Neural cell (in vitro differentiated cells): Measurements from ENCODE around the gene NKD2. TPM values are rescaled to one million over a fixed set of nuclear protein-coding genes. Genes with fewer than 3 reads are reported as not detected.

Experiments
- H2AFZ ChIP-seq: fragments of 200-600, 300-800 bp; sonication (generic), shearing (Covaris generic); 2 replicates; pipeline ENCODE4 v1.6.0; 2014; ENCODE audit warnings: low read depth, mild to moderate bottlenecking, antibody characterized with exemption, low read length, moderate library complexity
- H3F3A ChIP-seq: fragments of 200-600 bp; shearing (Covaris generic); 2 replicates; pipeline ENCODE4 v1.6.1; 2016; ENCODE audit warnings: mild to moderate bottlenecking, moderate library complexity, mixed read lengths, antibody characterized with exemption, low read length; ENCODE audit not compliant: insufficient read depth, poor library complexity, severe bottlenecking
- H3K27ac ChIP-seq: fragments of 200-600, 300-800 bp; sonication (generic), shearing (Covaris generic); 2 replicates; pipeline ENCODE4 v1.5.1; 2014; ENCODE audit warnings: mild to moderate bottlenecking, low read length, moderate library complexity
- H3K27me3 ChIP-seq: fragments of 300-800, 200-600 bp; sonication (generic), shearing (Covaris generic); 2 replicates; pipeline ENCODE4 v1.6.0; 2014; ENCODE audit warnings: mild to moderate bottlenecking, low read depth, low read length, moderate library complexity; ENCODE audit not compliant: insufficient read depth
- H3K36me3 ChIP-seq: fragments of 300-800, 200-600 bp; sonication (generic), shearing (Covaris generic); 2 replicates; pipeline ENCODE4 v1.5.1; 2014; ENCODE audit warnings: mild to moderate bottlenecking, antibody characterized with exemption, low read length, moderate library complexity; ENCODE audit not compliant: insufficient read depth
- H3K4me2 ChIP-seq: fragments of 300-800, 200-600 bp; sonication (generic), shearing (Covaris generic); 2 replicates; pipeline ENCODE4 v1.6.0; 2014; ENCODE audit warnings: mild to moderate bottlenecking, low read length
- H3K4me3 ChIP-seq: fragments of 300-800, 200-600 bp; sonication (generic), shearing (Covaris generic); 2 replicates; pipeline ENCODE4 v1.5.1; 2014; ENCODE audit warnings: mild to moderate bottlenecking, low read length, moderate library complexity
- H3K79me2 ChIP-seq: fragments of 200-600 bp; shearing (Covaris generic); replicated peaks from 2 replicates; pipeline ENCODE4 v1.6.0; 2014; ENCODE audit warnings: mild to moderate bottlenecking, low read length, moderate library complexity; ENCODE audit not compliant: insufficient read depth
- H3K9ac ChIP-seq: fragments of 300-800, 200-600 bp; sonication (generic), shearing (Covaris generic); 2 replicates; pipeline ENCODE4 v1.6.1; 2016; ENCODE audit warnings: mild to moderate bottlenecking, low read length, mixed read lengths
- H3K9me2 ChIP-seq: fragments of 200-600 bp; shearing (Covaris generic); 2 replicates; pipeline ENCODE4 v1.6.1; 2016; ENCODE audit warnings: mild to moderate bottlenecking, low read length, mixed read lengths; ENCODE audit not compliant: insufficient read depth
- H3K9me3 ChIP-seq: fragments of 200-600, 300-800 bp; sonication (generic), shearing (Covaris generic); 2 replicates; pipeline ENCODE4 v1.6.1; 2016; ENCODE audit warnings: mild to moderate bottlenecking, mixed run types, low read length, moderate library complexity, mixed read lengths
- H4K20me1 ChIP-seq: fragments of 200-600 bp; shearing (Covaris generic); 2 replicates; pipeline ENCODE4 v1.6.1; 2016; ENCODE audit warnings: mild to moderate bottlenecking, mixed run types; ENCODE audit not compliant: insufficient read depth
- EP300 ChIP-seq: fragments of 450-650 bp; conservative IDR thresholded peaks from 2 replicates; pipeline ENCODE4 v1.6.1; 2014; ENCODE audit warnings: antibody characterized with exemption, mild to moderate bottlenecking, moderate library complexity; ENCODE audit not compliant: poor library complexity, severe bottlenecking
- EZH2 ChIP-seq: fragments of 200-600, 300-800 bp; shearing (Covaris generic), sonication (generic); IDR thresholded peaks from 2 replicates; pipeline ENCODE4 v1.6.1; 2014; ENCODE audit warnings: antibody characterized with exemption, low read length, borderline replicate concordance, mild to moderate bottlenecking; ENCODE audit not compliant: insufficient read depth, poor library complexity, severe bottlenecking
- MXI1 ChIP-seq: fragments of 450-650 bp; conservative IDR thresholded peaks from 2 replicates; pipeline ENCODE4 v1.6.1; 2014; ENCODE audit warnings: antibody characterized with exemption, mild to moderate bottlenecking; ENCODE audit not compliant: poor library complexity, severe bottlenecking
- POLR2AphosphoS5 ChIP-seq: IDR thresholded peaks from 2 replicates; pipeline ENCODE4 v1.6.1; 2012
- RAD21 ChIP-seq: fragments of 450-650 bp; conservative IDR thresholded peaks from 2 replicates; pipeline ENCODE4 v1.6.1; 2014; ENCODE audit warnings: antibody characterized with exemption, mild to moderate bottlenecking, moderate library complexity
- SMC3 ChIP-seq: fragments of 450-650 bp; conservative IDR thresholded peaks from 2 replicates; pipeline ENCODE4 v1.6.1; 2014; ENCODE audit warnings: antibody characterized with exemption, mild to moderate bottlenecking, moderate library complexity; ENCODE audit not compliant: poor library complexity
- TAF1 ChIP-seq: IDR thresholded peaks from 2 replicates; pipeline ENCODE4 v1.6.1; 2012; ENCODE audit warnings: low read depth
- polyA plus RNA-seq: library from polyadenylated mRNA; depleted of rRNA; stranded (reverse); fragments of >200 nt; gene quantifications from 2 replicates; pipeline ENCODE4 v1.2.3, GENCODE V29; 2014
- TF ChIP-seq, protein P1 (sequence below): fragments of 450-650 bp; IDR thresholded peaks from 2 replicates; pipeline ENCODE4 v1.5.1; 2014; ENCODE audit warnings: antibody characterized with exemption, mild to moderate bottlenecking, moderate library complexity; ENCODE audit not compliant: poor library complexity, severe bottlenecking
- TF ChIP-seq, protein P2 (sequence below): IDR thresholded peaks from 2 replicates; pipeline ENCODE4 v1.6.1; 2012; ENCODE audit warnings: borderline replicate concordance

NKD2 gene
- polyA plus RNA-seq, 1 donor from 2014 or later = 7.2 TPM

DNA sequence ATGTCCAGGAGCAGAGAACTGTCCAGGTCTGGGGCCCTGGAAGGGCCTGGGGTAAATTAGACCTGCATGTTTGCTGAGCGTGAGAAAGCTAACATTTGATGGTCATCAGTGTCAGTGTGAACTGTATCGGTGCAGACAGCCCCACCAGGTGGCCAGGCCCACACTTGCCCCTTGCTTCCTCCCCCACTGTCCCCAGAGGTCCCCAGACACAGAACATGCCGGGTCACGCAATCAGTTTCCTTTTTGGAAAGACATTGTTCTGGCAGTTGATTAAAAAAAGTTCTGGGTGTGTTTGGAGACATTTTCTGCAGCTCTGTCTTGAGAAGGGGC lies 1.5 kb downstream of the NKD2 start:
- Histone ChIP-seq H3K9me2 (no peaks in the 10 kb centered on the region), H3K27ac (no peak overlapping the region), H3K4me3 (peak overlapping the region; percentile 63), H2AFZ (no peak overlapping the region), H3K36me3 (no peaks in the 10 kb centered on the region), H3K79me2 (no peaks in the 10 kb centered on the region), H3K9ac (no peak overlapping the region), H3K27me3 (peaks cover 43% of the 10 kb centered on the region), H3K4me2 (no peak overlapping the region), H4K20me1 (no peaks in the 10 kb centered on the region), H3F3A (no peaks in the 10 kb centered on the region), H3K9me3 (no peaks in the 10 kb centered on the region)
- no peak for TF ChIP-seq EP300
- no peak for TF ChIP-seq EZH2
- TF ChIP-seq, protein P1, sequence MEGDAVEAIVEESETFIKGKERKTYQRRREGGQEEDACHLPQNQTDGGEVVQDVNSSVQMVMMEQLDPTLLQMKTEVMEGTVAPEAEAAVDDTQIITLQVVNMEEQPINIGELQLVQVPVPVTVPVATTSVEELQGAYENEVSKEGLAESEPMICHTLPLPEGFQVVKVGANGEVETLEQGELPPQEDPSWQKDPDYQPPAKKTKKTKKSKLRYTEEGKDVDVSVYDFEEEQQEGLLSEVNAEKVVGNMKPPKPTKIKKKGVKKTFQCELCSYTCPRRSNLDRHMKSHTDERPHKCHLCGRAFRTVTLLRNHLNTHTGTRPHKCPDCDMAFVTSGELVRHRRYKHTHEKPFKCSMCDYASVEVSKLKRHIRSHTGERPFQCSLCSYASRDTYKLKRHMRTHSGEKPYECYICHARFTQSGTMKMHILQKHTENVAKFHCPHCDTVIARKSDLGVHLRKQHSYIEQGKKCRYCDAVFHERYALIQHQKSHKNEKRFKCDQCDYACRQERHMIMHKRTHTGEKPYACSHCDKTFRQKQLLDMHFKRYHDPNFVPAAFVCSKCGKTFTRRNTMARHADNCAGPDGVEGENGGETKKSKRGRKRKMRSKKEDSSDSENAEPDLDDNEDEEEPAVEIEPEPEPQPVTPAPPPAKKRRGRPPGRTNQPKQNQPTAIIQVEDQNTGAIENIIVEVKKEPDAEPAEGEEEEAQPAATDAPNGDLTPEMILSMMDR = no peak
- TF ChIP-seq TAF1 = no peak
- no peak for TF ChIP-seq SMC3

DNA sequence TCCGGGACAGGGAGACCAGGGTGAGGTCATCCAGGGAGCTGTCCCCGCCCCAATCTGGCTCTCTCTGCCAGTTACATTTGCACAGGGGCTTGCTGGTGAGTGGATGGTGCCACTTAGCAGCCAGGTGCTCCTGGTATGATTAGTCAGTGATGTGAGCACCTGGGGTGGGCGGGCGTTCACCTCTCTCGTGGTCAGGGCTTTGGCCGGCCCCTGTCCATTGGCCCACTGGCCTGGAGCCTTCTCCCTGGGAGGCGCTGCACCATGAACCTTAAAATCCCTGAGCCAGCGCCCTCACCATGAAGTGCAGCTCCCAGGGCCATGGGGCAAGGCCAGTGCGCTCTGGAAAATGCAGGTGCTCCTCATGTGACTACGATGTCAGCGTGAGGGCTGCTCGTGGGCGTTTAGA lies 2.0 kb downstream of the NKD2 start:
- no peaks in the 10 kb centered on the region for H3F3A ChIP-seq
- H3K9me3 ChIP-seq = no peaks in the 10 kb centered on the region
- H3K36me3 ChIP-seq = no peaks in the 10 kb centered on the region
- TF ChIP-seq, protein P1 = no peak
- no peak for TF ChIP-seq SMC3
- TF ChIP-seq MXI1 = no peak
- TF ChIP-seq EP300 = no peak
- TF ChIP-seq POLR2AphosphoS5 = no peak
- TF ChIP-seq, protein P2, sequence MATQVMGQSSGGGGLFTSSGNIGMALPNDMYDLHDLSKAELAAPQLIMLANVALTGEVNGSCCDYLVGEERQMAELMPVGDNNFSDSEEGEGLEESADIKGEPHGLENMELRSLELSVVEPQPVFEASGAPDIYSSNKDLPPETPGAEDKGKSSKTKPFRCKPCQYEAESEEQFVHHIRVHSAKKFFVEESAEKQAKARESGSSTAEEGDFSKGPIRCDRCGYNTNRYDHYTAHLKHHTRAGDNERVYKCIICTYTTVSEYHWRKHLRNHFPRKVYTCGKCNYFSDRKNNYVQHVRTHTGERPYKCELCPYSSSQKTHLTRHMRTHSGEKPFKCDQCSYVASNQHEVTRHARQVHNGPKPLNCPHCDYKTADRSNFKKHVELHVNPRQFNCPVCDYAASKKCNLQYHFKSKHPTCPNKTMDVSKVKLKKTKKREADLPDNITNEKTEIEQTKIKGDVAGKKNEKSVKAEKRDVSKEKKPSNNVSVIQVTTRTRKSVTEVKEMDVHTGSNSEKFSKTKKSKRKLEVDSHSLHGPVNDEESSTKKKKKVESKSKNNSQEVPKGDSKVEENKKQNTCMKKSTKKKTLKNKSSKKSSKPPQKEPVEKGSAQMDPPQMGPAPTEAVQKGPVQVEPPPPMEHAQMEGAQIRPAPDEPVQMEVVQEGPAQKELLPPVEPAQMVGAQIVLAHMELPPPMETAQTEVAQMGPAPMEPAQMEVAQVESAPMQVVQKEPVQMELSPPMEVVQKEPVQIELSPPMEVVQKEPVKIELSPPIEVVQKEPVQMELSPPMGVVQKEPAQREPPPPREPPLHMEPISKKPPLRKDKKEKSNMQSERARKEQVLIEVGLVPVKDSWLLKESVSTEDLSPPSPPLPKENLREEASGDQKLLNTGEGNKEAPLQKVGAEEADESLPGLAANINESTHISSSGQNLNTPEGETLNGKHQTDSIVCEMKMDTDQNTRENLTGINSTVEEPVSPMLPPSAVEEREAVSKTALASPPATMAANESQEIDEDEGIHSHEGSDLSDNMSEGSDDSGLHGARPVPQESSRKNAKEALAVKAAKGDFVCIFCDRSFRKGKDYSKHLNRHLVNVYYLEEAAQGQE = no peak
- no peak for TF ChIP-seq TAF1
- TF ChIP-seq EZH2 = no peak
- no peak for TF ChIP-seq RAD21
- no peak overlapping the region for H3K4me2 ChIP-seq
- H3K27ac ChIP-seq = no peak overlapping the region
- H3K9ac ChIP-seq = no peak overlapping the region
- no peaks in the 10 kb centered on the region for H3K79me2 ChIP-seq
- no peaks in the 10 kb centered on the region for H4K20me1 ChIP-seq
- peaks cover 38% of the 10 kb centered on the region for H3K27me3 ChIP-seq
- no peaks in the 10 kb centered on the region for H3K9me2 ChIP-seq
- no peak overlapping the region for H3K4me3 ChIP-seq
- no peak overlapping the region for H2AFZ ChIP-seq
